ENCODE results near the gene UMAD1. TPM values are rescaled to one million over a fixed set of nuclear protein-coding genes. Genes with fewer than 3 reads are reported as not detected.

Gene UMAD1
- total RNA-seq, 2 experiments from 2014 or later = 11.0 to 15.3 TPM

DNA sequence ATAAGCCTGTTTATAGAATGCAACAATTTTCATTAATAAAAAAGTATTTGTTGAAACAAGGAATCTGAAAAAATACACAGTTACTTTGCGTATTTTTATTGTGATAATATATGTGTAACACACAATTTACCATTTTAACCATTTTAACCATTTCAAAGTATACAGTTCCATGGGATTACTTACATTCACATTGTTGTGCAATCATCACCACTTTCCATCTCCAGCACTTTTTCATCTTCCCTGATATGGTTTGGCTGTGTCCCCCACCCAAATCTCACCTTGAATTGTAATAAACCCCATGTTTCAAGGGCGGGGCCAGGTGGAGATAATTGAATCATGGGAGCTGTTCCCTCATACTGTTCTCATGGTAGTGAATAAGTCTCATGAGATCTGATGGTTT lies 266.8 kb downstream of the UMAD1 start:
- Mint-ChIP-seq H3K36me3 (ENCODE audit: low read depth) (no peaks in the 10 kb centered on the region), H3K9me3 (no peaks in the 10 kb centered on the region), H3K4me3 (no peak overlapping the region), H3K27me3 (no peaks in the 10 kb centered on the region), H3K4me1 (ENCODE audit: low read depth) (no peaks in the 10 kb centered on the region), H3K27ac (no peak overlapping the region)
- no peak for DNase-seq
- Histone ChIP-seq H3K27me3 (ENCODE audit: control insufficient read depth in 1 of 2, insufficient read depth in 2 of 2, low read length in 2 of 2) (no peaks in the 10 kb centered on the region), H3K4me1 (ENCODE audit: insufficient read depth, low read length) (no peaks in the 10 kb centered on the region), H3K4me3 (ENCODE audit: low read length) (no peak overlapping the region), H3K27ac (ENCODE audit: low read depth in 1 of 2, low read length in 2 of 2) (no peak overlapping the region), H3K9me3 (ENCODE audit: control insufficient read depth in 1 of 2, insufficient read depth in 1 of 2, low read length in 2 of 2) (no peaks in the 10 kb centered on the region), H3K36me3 (ENCODE audit: insufficient read depth, low read length) (no peaks in the 10 kb centered on the region)
- ChIA-PET POLR2A (no interaction called here), CTCF (no interaction called here)
- TF ChIP-seq, protein P1, sequence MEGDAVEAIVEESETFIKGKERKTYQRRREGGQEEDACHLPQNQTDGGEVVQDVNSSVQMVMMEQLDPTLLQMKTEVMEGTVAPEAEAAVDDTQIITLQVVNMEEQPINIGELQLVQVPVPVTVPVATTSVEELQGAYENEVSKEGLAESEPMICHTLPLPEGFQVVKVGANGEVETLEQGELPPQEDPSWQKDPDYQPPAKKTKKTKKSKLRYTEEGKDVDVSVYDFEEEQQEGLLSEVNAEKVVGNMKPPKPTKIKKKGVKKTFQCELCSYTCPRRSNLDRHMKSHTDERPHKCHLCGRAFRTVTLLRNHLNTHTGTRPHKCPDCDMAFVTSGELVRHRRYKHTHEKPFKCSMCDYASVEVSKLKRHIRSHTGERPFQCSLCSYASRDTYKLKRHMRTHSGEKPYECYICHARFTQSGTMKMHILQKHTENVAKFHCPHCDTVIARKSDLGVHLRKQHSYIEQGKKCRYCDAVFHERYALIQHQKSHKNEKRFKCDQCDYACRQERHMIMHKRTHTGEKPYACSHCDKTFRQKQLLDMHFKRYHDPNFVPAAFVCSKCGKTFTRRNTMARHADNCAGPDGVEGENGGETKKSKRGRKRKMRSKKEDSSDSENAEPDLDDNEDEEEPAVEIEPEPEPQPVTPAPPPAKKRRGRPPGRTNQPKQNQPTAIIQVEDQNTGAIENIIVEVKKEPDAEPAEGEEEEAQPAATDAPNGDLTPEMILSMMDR (IDR thresholded peaks at IDR 0.05) = no peak
- intact Hi-C loops (cut with DNase I, micrococcal nuclease) = no loop called here
- no peak for ATAC-seq (ENCODE audit: poor library complexity)

DNA sequence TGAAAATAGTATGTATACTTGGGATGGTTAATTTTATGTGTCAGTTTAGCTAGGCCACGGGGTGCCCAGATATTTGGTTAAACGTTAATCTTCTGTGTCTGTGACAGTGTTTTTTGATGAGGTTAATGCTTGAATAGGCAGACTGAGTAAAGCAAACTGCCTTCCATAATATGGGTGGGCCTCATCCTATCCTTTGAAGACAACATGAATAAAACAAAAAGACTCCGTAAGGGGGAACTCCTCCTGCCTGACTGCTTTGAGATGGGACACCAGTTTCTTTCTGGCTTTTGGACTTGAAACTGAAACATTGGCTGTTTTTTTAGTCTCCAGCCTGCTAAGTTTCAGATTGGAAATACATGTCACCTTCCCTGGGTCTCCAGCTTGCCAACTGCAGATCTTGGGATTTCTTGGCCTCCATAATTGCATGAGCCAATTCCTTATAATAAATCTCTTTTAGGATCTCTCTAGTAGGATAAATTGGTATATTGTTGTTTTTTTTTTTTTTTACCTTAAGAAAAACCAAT lies 268.1 kb downstream of the UMAD1 start:
- H3K27me3 ChIP-seq (ENCODE audit: control insufficient read depth in 1 of 2, insufficient read depth in 2 of 2, low read length in 2 of 2) = no peaks in the 10 kb centered on the region
- Mint-ChIP-seq H3K4me3 (no peak overlapping the region), H3K36me3 (ENCODE audit: low read depth) (no peaks in the 10 kb centered on the region), H3K27ac (no peak overlapping the region), H3K27me3 (no peaks in the 10 kb centered on the region), H3K9me3 (no peaks in the 10 kb centered on the region), H3K4me1 (ENCODE audit: low read depth) (no peaks in the 10 kb centered on the region)
- CTCF ChIA-PET = no interaction called here
- ATAC-seq (ENCODE audit: poor library complexity) = no peak
- intact Hi-C loops (cut with DNase I, micrococcal nuclease) = no loop called here
- no peaks in the 10 kb centered on the region for H3K4me1 ChIP-seq (ENCODE audit: insufficient read depth, low read length)
- POLR2A ChIA-PET = interaction anchor here (0.6 kb wide), 1 partner anchor 268 kb away, joined by 3 read pairs; no protein-coding TSS in a partner anchor
- no peaks in the 10 kb centered on the region for H3K36me3 ChIP-seq (ENCODE audit: insufficient read depth, low read length)
- DNase-seq = no peak
- no peaks in the 10 kb centered on the region for H3K9me3 ChIP-seq (ENCODE audit: control insufficient read depth in 1 of 2, insufficient read depth in 1 of 2, low read length in 2 of 2)
- H3K4me3 ChIP-seq (ENCODE audit: low read length) = no peak overlapping the region
- TF ChIP-seq, protein P1 (IDR thresholded peaks at IDR 0.05) = no peak
- no peak overlapping the region for H3K27ac ChIP-seq (ENCODE audit: low read depth in 1 of 2, low read length in 2 of 2)

DNA sequence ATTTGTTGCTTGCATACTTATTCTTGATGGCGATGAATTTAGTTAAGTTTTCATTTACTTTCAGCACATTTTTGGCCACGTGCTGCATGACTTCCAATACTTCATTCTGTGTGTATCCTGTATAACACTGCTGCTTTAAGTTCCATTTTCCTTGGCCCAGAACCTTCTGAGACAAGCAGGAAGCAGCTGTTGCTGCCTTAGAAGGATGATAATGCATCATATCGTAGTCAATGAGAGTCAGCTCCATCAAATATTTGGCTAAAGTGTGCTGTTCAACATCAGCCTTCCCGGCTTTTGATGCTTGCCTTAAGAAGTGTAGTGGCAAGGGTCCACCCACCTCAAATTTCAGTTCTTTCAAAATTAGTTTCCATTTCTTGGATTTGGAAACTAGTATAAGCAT lies 268.8 kb downstream of the UMAD1 start:
- Histone ChIP-seq H3K4me1 (ENCODE audit: insufficient read depth, low read length) (no peaks in the 10 kb centered on the region), H3K27me3 (ENCODE audit: control insufficient read depth in 1 of 2, insufficient read depth in 2 of 2, low read length in 2 of 2) (no peaks in the 10 kb centered on the region), H3K36me3 (ENCODE audit: insufficient read depth, low read length) (no peaks in the 10 kb centered on the region), H3K4me3 (ENCODE audit: low read length) (no peak overlapping the region), H3K27ac (ENCODE audit: low read depth in 1 of 2, low read length in 2 of 2) (no peak overlapping the region), H3K9me3 (ENCODE audit: control insufficient read depth in 1 of 2, insufficient read depth in 1 of 2, low read length in 2 of 2) (no peaks in the 10 kb centered on the region)
- no peak for ATAC-seq (ENCODE audit: poor library complexity)
- Mint-ChIP-seq H3K27ac (no peak overlapping the region), H3K9me3 (no peaks in the 10 kb centered on the region), H3K4me1 (ENCODE audit: low read depth) (no peaks in the 10 kb centered on the region), H3K27me3 (no peaks in the 10 kb centered on the region), H3K36me3 (ENCODE audit: low read depth) (no peaks in the 10 kb centered on the region), H3K4me3 (no peak overlapping the region)
- ChIA-PET CTCF (no interaction called here), POLR2A (interaction anchor here (0.6 kb wide), 1 partner anchor 267 kb away, joined by 3 read pairs; no protein-coding TSS in a partner anchor)
- intact Hi-C loops (cut with DNase I, micrococcal nuclease) = no loop called here
- TF ChIP-seq, protein P1 (IDR thresholded peaks at IDR 0.05) = no peak
- DNase-seq = no peak

All from CD4-positive, alpha-beta T cell (primary cell).